ENCODE results near the gene S100A13.

DNA sequence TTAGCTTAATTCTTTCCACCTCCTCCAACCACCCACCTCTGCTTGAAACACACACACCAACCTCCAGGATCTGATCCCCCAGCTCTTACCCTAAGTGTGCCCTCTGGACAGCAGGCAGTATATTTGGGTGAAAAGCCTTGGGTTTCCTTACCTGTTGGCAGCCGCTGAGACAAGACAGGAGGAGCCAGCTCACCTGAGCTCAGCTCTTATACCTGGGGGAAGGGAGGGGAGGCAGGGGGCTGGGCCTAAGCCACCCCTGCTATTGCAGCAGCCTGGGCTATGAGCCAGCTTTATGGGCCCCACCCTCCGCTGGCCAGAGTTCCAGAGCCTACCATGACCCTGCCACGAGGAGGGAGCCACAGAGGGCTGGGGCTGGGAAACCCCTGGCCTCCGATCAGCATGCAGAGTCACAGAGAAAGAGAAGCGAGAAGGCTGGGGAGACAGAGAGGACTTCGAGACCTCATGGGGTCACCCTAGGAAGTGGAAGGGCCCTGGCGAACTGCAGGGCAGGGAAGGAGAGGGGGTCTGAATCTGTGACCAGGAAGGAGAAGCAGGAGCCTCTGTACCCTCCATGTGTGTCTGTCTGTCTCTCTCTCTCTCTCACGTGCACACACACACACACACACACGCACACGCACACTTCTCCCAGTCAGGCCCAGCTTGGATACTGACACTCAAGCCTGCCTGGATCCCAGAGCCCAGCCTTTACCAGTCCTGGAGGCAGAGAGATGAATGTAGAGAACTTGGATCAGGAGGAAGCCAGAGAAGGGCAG is 11.0 kb downstream of the S100A13 start, which contains the start of gene S100A14:
- TF ChIP-seq CTCF (IDR thresholded peaks at IDR 0.05; ENCODE audit: poor library complexity) (no peak), EZH2 (IDR thresholded peaks at IDR 0.05; ENCODE audit: borderline replicate concordance) (no peak), EZH2phosphoT487 (IDR thresholded peaks at IDR 0.05; ENCODE audit: low read depth, severe bottlenecking, unreplicated experiment) (no peak)
